Endothelial cell of umbilical vein (primary cell): Measurements from ENCODE around the gene HOXB3. TPM values are rescaled to one million over a fixed set of nuclear protein-coding genes. Genes with fewer than 3 reads are reported as not detected.

Experiments
- BruUV-seq: library from RNA; stranded (reverse); fragments of 400-500 nt; replicated peaks from 2 replicates; lab custom pipeline; 2021; lab: Mats Ljungman, UMichigan
- CTCF ChIA-PET: fragments of 300-600, 350-600 bp; sonication (Branson Sonifier 250); formaldehyde crosslinking; loops from one replicate; lab custom pipeline; 2021; ENCODE audit warnings: antibody characterized with exemption, inconsistent platforms; lab: Charles Lee
- POLR2A ChIA-PET: fragments of 300-600, 350-600 bp; sonication (Branson Sonifier 250); formaldehyde crosslinking; loops from one replicate; lab custom pipeline; 2021; ENCODE audit warnings: antibody characterized with exemption, inconsistent platforms; lab: Charles Lee
- DNase-seq: peaks from one replicate; pipeline ENCODE4 v3.0.0-alpha.2; 2011; ENCODE audit warnings: low read depth, low spot score
- FAIRE-seq: peaks from 2 replicates; lab custom pipeline; 2011; peaks lifted over from hg19 to GRCh38; lab: Jason Lieb, UNC
- H2AFZ ChIP-seq: 2 replicates; pipeline ENCODE4 v1.6.0; 2012; ENCODE audit warnings: low read depth, low read length, control low read depth, inconsistent platforms
- H3K27ac ChIP-seq: 2 replicates; pipeline ENCODE4 v1.5.1; 2011; ENCODE audit warnings: low read depth, mild to moderate bottlenecking, control low read depth, low read length, moderate library complexity; ENCODE audit not compliant: insufficient read depth
- H3K27me3 ChIP-seq, 2 experiments: 2 replicates each; pipeline versions ENCODE4 v1.6.0 to v1.6.1; 2011; ENCODE audit warnings: low read length in 2 of 2, mixed read lengths in 1 of 2; ENCODE audit not compliant: control insufficient read depth in 2 of 2, insufficient read depth in 2 of 2
- H3K36me3 ChIP-seq, 2 experiments: 2 replicates in 1 of 2; 3 replicates in 1 of 2; pipeline ENCODE4 v1.5.1; 2011; ENCODE audit warnings: low read length in 2 of 2, mild to moderate bottlenecking in 1 of 2, moderate library complexity in 1 of 2; ENCODE audit not compliant: control insufficient read depth in 2 of 2, insufficient read depth in 2 of 2; ENCODE audit errors: extremely low read depth in 1 of 2
- H3K4me1 ChIP-seq: 3 replicates; pipeline ENCODE4 v1.5.1; 2011; ENCODE audit warnings: mild to moderate bottlenecking, low read length; ENCODE audit not compliant: control insufficient read depth, insufficient read depth; ENCODE audit errors: extremely low read depth
- H3K4me2 ChIP-seq: 2 replicates; pipeline ENCODE4 v1.6.1; 2011; ENCODE audit warnings: low read length, control low read depth, mixed read lengths; ENCODE audit not compliant: insufficient read depth
- H3K4me3 ChIP-seq, 3 experiments: fragments of 200-600 bp in 1 of 3; sonication (generic), shearing (Covaris generic) in 1 of 3; replicated peaks in 1 of 3; 2 replicates each; pipeline ENCODE4 v1.5.1; 2011 to 2016; ENCODE audit warnings: control low read depth in 3 of 3, low read length in 3 of 3, mild to moderate bottlenecking in 2 of 3, inconsistent platforms in 1 of 3, low read depth in 1 of 3, moderate library complexity in 1 of 3; ENCODE audit not compliant: insufficient read depth in 1 of 3
- H3K79me2 ChIP-seq: 2 replicates; pipeline ENCODE4 v1.6.0; 2012; ENCODE audit warnings: low read length, inconsistent platforms; ENCODE audit not compliant: control insufficient read depth, insufficient read depth
- H3K9ac ChIP-seq: replicated peaks from 2 replicates; pipeline ENCODE3; 2011; ENCODE audit warnings: low read length, control low read depth; ENCODE audit not compliant: insufficient read depth; ENCODE audit errors: extremely low read depth
- H3K9me1 ChIP-seq: replicated peaks from 3 replicates; pipeline ENCODE4 v1.6.0; 2011; ENCODE audit warnings: mild to moderate bottlenecking, low read length; ENCODE audit not compliant: control insufficient read depth, insufficient read depth; ENCODE audit errors: extremely low read depth
- H3K9me3 ChIP-seq: replicated peaks from 2 replicates; pipeline ENCODE4 v1.5.1; 2012; ENCODE audit warnings: low read length, inconsistent platforms; ENCODE audit not compliant: control insufficient read depth, insufficient read depth
- H4K20me1 ChIP-seq: replicated peaks from 2 replicates; pipeline ENCODE3; 2011; ENCODE audit warnings: mild to moderate bottlenecking, low read length; ENCODE audit not compliant: control insufficient read depth, insufficient read depth; ENCODE audit errors: extremely low read depth
- EZH2 ChIP-seq: IDR thresholded peaks from 2 replicates; pipeline ENCODE4 v1.6.1; 2012; ENCODE audit warnings: borderline replicate concordance, low read depth, mild to moderate bottlenecking, moderate library complexity, low read length, inconsistent platforms; ENCODE audit not compliant: severe bottlenecking
- FOS ChIP-seq: IDR thresholded peaks from 2 replicates; pipeline ENCODE4 v1.6.1; 2011; ENCODE audit warnings: mild to moderate bottlenecking, low read length, moderate library complexity, borderline replicate concordance; ENCODE audit not compliant: insufficient read depth
- GATA2 ChIP-seq: IDR thresholded peaks from 2 replicates; pipeline ENCODE4 v1.7.0; 2011; ENCODE audit warnings: low read depth, mild to moderate bottlenecking, moderate library complexity, mixed read lengths, low read length; ENCODE audit not compliant: insufficient read length, insufficient read depth
- JUN ChIP-seq: IDR thresholded peaks from 2 replicates; pipeline ENCODE4 v1.6.1; 2011; ENCODE audit warnings: borderline replicate concordance, low read depth; ENCODE audit not compliant: insufficient read length, insufficient read depth
- MAX ChIP-seq: IDR thresholded peaks from 2 replicates; pipeline ENCODE4 v1.6.1; 2011; ENCODE audit not compliant: insufficient read depth, insufficient read length
- MYC ChIP-seq: IDR thresholded peaks from one replicate; pipeline ENCODE4 v1.6.1; 2011; ENCODE audit warnings: mild to moderate bottlenecking, low read depth, low read length
- POLR2A ChIP-seq: IDR thresholded peaks from 2 replicates; pipeline ENCODE4 v1.6.1; 2012; ENCODE audit warnings: low read depth, mild to moderate bottlenecking, control low read depth, low read length
- POLR2AphosphoS5 ChIP-seq: IDR thresholded peaks from 2 replicates; pipeline ENCODE4 v1.6.1; 2012; ENCODE audit warnings: low read depth, mild to moderate bottlenecking, control low read depth, low read length, moderate library complexity; ENCODE audit not compliant: insufficient read depth
- dilution Hi-C: fragments of 300-500 bp; cut with MboI; formaldehyde crosslinking; loops from one replicate; pipeline ENCODE4 v1.15.0; 2019; ENCODE audit warnings: low sequenced_read_pairs; ENCODE audit not compliant: extremely low pct_ligation_motif_present
- intact Hi-C: fragments of 100-400 bp; cut with micrococcal nuclease; formaldehyde crosslinking; loops from one replicate; pipeline ENCODE4 v1.10.0; 2022
- polyA plus RNA-seq, 4 experiments: library from polyadenylated mRNA; depleted of rRNA in 3 of 4; stranded (reverse) in 3 of 4; unstranded in 1 of 4; fragments of >200 nt; gene quantifications; 2 replicates each; pipeline versions ENCODE4 v1.2.1 to v1.2.3, GENCODE V29; 2011 to 2012; ENCODE audit warnings: missing spikeins in 1 of 4
- total RNA-seq: library from RNA; stranded (reverse); gene quantifications from 2 replicates; pipeline ENCODE4 v1.2.3, GENCODE V29; 2021
- TF ChIP-seq, protein P1 (sequence below), 2 donors: IDR thresholded peaks; 1 replicate in 1 of 2; 2 replicates in 1 of 2; pipeline ENCODE4 v1.5.1; 2011; ENCODE audit warnings: low read length in 2 of 2, mild to moderate bottlenecking in 2 of 2, moderate library complexity in 2 of 2, control low read depth in 1 of 2, inconsistent platforms in 1 of 2, low read depth in 1 of 2; ENCODE audit not compliant: insufficient read depth in 1 of 2; ENCODE audit errors: extremely low read depth in 1 of 2

Gene HOXB3
- total and polyA plus RNA-seq, 2 donors (not counting 3 experiments of a cell fraction or from before 2014, with no cell fraction given), result 29.6 to 56.6 TPM

- FAIRE-seq (no peak), DNase-seq (no peak)
- Histone ChIP-seq H3K27ac (no peak overlapping the region), H3K4me3 (no peak overlapping the region), H3K36me3 (no peaks in the 10 kb centered on the region), H4K20me1 (no peaks in the 10 kb centered on the region), H3K4me2 (no peak overlapping the region), H3K27me3 (no peaks in the 10 kb centered on the region), H3K9me1 (no peaks in the 10 kb centered on the region), H2AFZ (no peak overlapping the region), H3K79me2 (peaks cover 32% of the 10 kb centered on the region), H3K4me1 (peaks cover 27% of the 10 kb centered on the region), H3K9ac (no peak overlapping the region), H3K9me3 (no peaks in the 10 kb centered on the region)
- intact Hi-C loops (no loop called here), dilution Hi-C loops (no loop called here)
- ChIA-PET POLR2A (no interaction called here), CTCF (interaction anchor here (1.0 to 1.2 kb wide), 2 partner anchors 28 to 300 kb away, joined by 3 read pairs; no protein-coding TSS in a partner anchor)
- BruUV-seq, result no TSS peak
- TF ChIP-seq EZH2 (no peak), FOS (no peak), POLR2AphosphoS5 (no peak), GATA2 (no peak), POLR2A (no peak), MYC (no peak), JUN (no peak), MAX (no peak)
- TF ChIP-seq, protein P1, sequence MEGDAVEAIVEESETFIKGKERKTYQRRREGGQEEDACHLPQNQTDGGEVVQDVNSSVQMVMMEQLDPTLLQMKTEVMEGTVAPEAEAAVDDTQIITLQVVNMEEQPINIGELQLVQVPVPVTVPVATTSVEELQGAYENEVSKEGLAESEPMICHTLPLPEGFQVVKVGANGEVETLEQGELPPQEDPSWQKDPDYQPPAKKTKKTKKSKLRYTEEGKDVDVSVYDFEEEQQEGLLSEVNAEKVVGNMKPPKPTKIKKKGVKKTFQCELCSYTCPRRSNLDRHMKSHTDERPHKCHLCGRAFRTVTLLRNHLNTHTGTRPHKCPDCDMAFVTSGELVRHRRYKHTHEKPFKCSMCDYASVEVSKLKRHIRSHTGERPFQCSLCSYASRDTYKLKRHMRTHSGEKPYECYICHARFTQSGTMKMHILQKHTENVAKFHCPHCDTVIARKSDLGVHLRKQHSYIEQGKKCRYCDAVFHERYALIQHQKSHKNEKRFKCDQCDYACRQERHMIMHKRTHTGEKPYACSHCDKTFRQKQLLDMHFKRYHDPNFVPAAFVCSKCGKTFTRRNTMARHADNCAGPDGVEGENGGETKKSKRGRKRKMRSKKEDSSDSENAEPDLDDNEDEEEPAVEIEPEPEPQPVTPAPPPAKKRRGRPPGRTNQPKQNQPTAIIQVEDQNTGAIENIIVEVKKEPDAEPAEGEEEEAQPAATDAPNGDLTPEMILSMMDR (IDR thresholded peaks at IDR 0.05; ENCODE audit: extremely low read depth in 1 of 2, insufficient read depth in 1 of 2, low read depth in 1 of 2, low read length in 2 of 2), result no peak
Observed at GRCh38 chr17:48608494-48608834, 18.4 kb upstream of the HOXB3 start.
